Fibroblast of skin of left biceps (primary cell): ENCODE results near the gene DOK5.

ENCODE experiments used
- DNase-seq, 2 experiments: peaks; one replicate each; pipeline ENCODE4 v3.0.0-alpha.2; 2013; ENCODE audit warnings: low read depth in 2 of 2

DOK5 gene

GRCh38 chr20:54557806-54558590 lies 82.6 kb downstream of the DOK5 start:
- DNase-seq, result peak in 1 of 2 experiments; percentile 29

- DNase-seq, result no peak
Measured at GRCh38 chr20:54559890-54560289, 84.5 kb downstream of the DOK5 start.

GRCh38 chr20:54560357-54560756 lies 85.0 kb downstream of the DOK5 start:
- DNase-seq, result no peak

- DNase-seq, result no peak
Measured at GRCh38 chr20:54565255-54565654, 89.9 kb downstream of the DOK5 start.

GRCh38 chr20:54566031-54566688 lies 90.8 kb downstream of the DOK5 start:
- DNase-seq, result peak; percentile 77 to 78

- DNase-seq, result no peak
Measured at GRCh38 chr20:54570561-54570960, 95.2 kb downstream of the DOK5 start.

- DNase-seq, result no peak
Measured at GRCh38 chr20:54572665-54573435, 97.5 kb downstream of the DOK5 start.

- DNase-seq, result no peak
Measured at GRCh38 chr20:54573838-54574237, 98.4 kb downstream of the DOK5 start.

- no peak for DNase-seq
Measured at GRCh38 chr20:54576518-54576917, 101.1 kb downstream of the DOK5 start.

GRCh38 chr20:54577637-54578036 lies 102.2 kb downstream of the DOK5 start:
- DNase-seq, result no peak

GRCh38 chr20:54585217-54585616 lies 109.8 kb downstream of the DOK5 start:
- DNase-seq, result no peak

- DNase-seq, result no peak
Measured at GRCh38 chr20:54587408-54587807, 112.0 kb downstream of the DOK5 start.

- no peak for DNase-seq
Measured at GRCh38 chr20:54589402-54590030, 114.1 kb downstream of the DOK5 start.

GRCh38 chr20:54590856-54591255 lies 115.5 kb downstream of the DOK5 start:
- no peak for DNase-seq

GRCh38 chr20:54596651-54597050 lies 121.3 kb downstream of the DOK5 start:
- no peak for DNase-seq

- no peak for DNase-seq
Measured at GRCh38 chr20:54598352-54598751, 123.0 kb downstream of the DOK5 start.

- DNase-seq, result no peak
Measured at GRCh38 chr20:54600634-54601033, 125.2 kb downstream of the DOK5 start.

GRCh38 chr20:54601831-54602515 lies 126.6 kb downstream of the DOK5 start:
- DNase-seq, result no peak

GRCh38 chr20:54605319-54605718 lies 129.9 kb downstream of the DOK5 start:
- no peak for DNase-seq

- no peak for DNase-seq
Measured at GRCh38 chr20:54606380-54606779, 131.0 kb downstream of the DOK5 start.

GRCh38 chr20:54608039-54608745 lies 132.8 kb downstream of the DOK5 start:
- no peak for DNase-seq
